Activated CD8-positive, alpha-beta T cell treated with anti-CD3 and anti-CD28 coated beads, Interleukin-2, amount 10 ng/mL, durations not matched to agents 7 days and 5 days (primary cell): ENCODE data around the gene RUBCNL. TPM values are rescaled to one million over a fixed set of nuclear protein-coding genes. Genes with fewer than 3 reads are reported as not detected.
"Not testable (repeated sequence)": the region's sequence is repeated elsewhere in the genome, so short reads cannot be mapped to it uniquely, and the experiment has no call there.

ENCODE experiments used
- ATAC-seq: fragments of 150-1000 bp; cut with Tn5 transposase; one replicate; pipeline ENCODE4 v1.10.0; 2021; ENCODE audit warnings: moderate library complexity
- CTCF ChIA-PET: fragments of 350-600 bp; sonication (Branson Sonifier 250); formaldehyde crosslinking; loops from one replicate; lab custom pipeline; 2021; ENCODE audit warnings: antibody characterized with exemption; lab: Charles Lee
- POLR2A ChIA-PET: fragments of 350-600 bp; sonication (Branson Sonifier 250); formaldehyde crosslinking; loops from one replicate; lab custom pipeline; 2021; ENCODE audit warnings: antibody characterized with exemption; lab: Charles Lee
- DNase-seq: peaks from one replicate; pipeline ENCODE4 v3.0.0-alpha.2; 2020
- H3K27ac Mint-ChIP-seq: one replicate; pipeline ENCODE4 v1.8.0; 2021; ENCODE audit warnings: mild to moderate bottlenecking, mixed read lengths
- H3K27me3 Mint-ChIP-seq: one replicate; pipeline ENCODE4 v1.8.0; 2021; ENCODE audit warnings: low read depth, mixed read lengths
- H3K36me3 Mint-ChIP-seq: one replicate; pipeline ENCODE4 v1.8.0; 2021; ENCODE audit warnings: low read depth, mixed read lengths
- H3K4me1 Mint-ChIP-seq: one replicate; pipeline ENCODE4 v1.8.0; 2021; ENCODE audit warnings: low read depth, mixed read lengths
- H3K4me3 Mint-ChIP-seq: one replicate; pipeline ENCODE4 v1.8.0; 2021; ENCODE audit warnings: mild to moderate bottlenecking, mixed read lengths
- H3K9me3 Mint-ChIP-seq: one replicate; pipeline ENCODE4 v1.8.0; 2022; ENCODE audit warnings: mixed read lengths; ENCODE audit not compliant: insufficient read depth
- total RNA-seq, 2 experiments: library from RNA; stranded (reverse); gene quantifications; one replicate each; pipeline ENCODE4 v1.2.3, GENCODE V29; 2021

RUBCNL gene
- under 1 TPM in 1 of 2 experiments, not detected in 1; 0.21 TPM for total RNA-seq

- no peak within 1 kb of the TSS for H3K27ac Mint-ChIP-seq
- ChIA-PET CTCF (interaction anchor here (0.8 to 1.4 kb wide), 2 partner anchors 16 to 66 kb away, joined by 3 to 4 read pairs; no protein-coding TSS in a partner anchor), POLR2A (no interaction called here)
- no peaks in the 10 kb centered on the region for H3K36me3 Mint-ChIP-seq
- peak within 1 kb of the TSS; percentile 61 for H3K4me3 Mint-ChIP-seq
- ATAC-seq: peak; percentile 75
- H3K4me1 Mint-ChIP-seq: peaks cover 26% of the 10 kb centered on the region
- H3K27me3 Mint-ChIP-seq: peaks cover 40% of the 10 kb centered on the region
- H3K9me3 Mint-ChIP-seq: no peaks in the 10 kb centered on the region
- DNase-seq: peak; percentile 28
These were observed at the start of gene RUBCNL for GRCh38 chr13:46387064-46387851. TSS of gene RUBCNL (minus strand) at chr13:46387252. CDS start at chr13:46372475, 14,777 bp downstream.

GRCh38 chr13:46429558-46429957 is 42.5 kb upstream of the RUBCNL start:
- POLR2A ChIA-PET, H3K4me1 Mint-ChIP-seq, H3K4me3 Mint-ChIP-seq, H3K27me3 Mint-ChIP-seq, H3K9me3 Mint-ChIP-seq, H3K36me3 Mint-ChIP-seq, DNase-seq, H3K27ac Mint-ChIP-seq, ATAC-seq, CTCF ChIA-PET: not testable (repeated sequence)

DNA sequence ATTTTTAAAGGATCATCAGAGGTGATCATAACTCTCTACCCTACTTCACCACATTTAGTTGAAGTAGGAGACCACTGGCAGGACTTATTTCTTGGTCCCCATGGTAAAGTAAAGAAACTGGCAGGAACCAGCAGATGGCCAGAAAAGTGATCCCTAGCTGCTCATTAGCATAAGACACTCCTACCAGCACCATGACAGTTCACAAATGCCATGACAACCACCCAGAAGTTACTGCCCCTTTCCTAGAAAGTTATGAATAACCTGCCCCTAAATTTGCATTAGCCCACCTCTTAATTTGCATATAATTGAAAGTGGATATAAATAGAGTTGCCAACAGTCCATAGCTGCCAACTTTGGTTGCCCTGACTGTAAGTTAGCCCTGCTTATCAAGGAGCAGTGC is 18.4 kb upstream of the RUBCNL start:
- Mint-ChIP-seq H3K9me3 (no peaks in the 10 kb centered on the region), H3K27me3 (peaks cover 2% of the 10 kb centered on the region), H3K36me3 (no peaks in the 10 kb centered on the region), H3K4me3 (no peak overlapping the region), H3K4me1 (peaks cover 9% of the 10 kb centered on the region), H3K27ac (no peak overlapping the region)
- ATAC-seq: no peak
- CTCF ChIA-PET: no interaction called here
- DNase-seq: no peak
- POLR2A ChIA-PET: interaction anchor here (0.6 kb wide), 1 partner anchor 232 kb away, joined by 3 read pairs; no protein-coding TSS in a partner anchor

DNA sequence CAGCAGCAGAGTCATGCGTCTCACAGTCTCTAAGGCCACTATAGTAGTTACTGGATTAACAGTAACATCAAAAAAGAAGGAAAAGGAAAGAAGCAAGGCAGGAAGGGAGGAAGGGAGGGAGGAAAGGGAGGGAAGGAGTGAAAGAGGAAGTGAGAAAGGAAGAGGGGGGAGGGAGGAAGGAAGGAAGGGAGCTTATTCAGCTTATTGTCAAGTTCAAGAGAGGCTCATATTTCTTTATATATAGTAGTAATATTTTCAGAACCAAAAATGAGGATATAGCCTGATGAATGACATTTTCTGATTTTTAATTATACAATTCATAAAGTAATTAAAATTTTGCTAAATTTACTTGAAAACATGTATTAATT is 17.7 kb upstream of the RUBCNL start:
- Mint-ChIP-seq H3K4me3 (no peak overlapping the region), H3K4me1 (peaks cover 9% of the 10 kb centered on the region), H3K27ac (no peak overlapping the region), H3K9me3 (no peaks in the 10 kb centered on the region), H3K27me3 (no peaks in the 10 kb centered on the region), H3K36me3 (no peaks in the 10 kb centered on the region)
- POLR2A ChIA-PET: no interaction called here
- ATAC-seq (no peak), DNase-seq (no peak)
- CTCF ChIA-PET: no interaction called here

DNA sequence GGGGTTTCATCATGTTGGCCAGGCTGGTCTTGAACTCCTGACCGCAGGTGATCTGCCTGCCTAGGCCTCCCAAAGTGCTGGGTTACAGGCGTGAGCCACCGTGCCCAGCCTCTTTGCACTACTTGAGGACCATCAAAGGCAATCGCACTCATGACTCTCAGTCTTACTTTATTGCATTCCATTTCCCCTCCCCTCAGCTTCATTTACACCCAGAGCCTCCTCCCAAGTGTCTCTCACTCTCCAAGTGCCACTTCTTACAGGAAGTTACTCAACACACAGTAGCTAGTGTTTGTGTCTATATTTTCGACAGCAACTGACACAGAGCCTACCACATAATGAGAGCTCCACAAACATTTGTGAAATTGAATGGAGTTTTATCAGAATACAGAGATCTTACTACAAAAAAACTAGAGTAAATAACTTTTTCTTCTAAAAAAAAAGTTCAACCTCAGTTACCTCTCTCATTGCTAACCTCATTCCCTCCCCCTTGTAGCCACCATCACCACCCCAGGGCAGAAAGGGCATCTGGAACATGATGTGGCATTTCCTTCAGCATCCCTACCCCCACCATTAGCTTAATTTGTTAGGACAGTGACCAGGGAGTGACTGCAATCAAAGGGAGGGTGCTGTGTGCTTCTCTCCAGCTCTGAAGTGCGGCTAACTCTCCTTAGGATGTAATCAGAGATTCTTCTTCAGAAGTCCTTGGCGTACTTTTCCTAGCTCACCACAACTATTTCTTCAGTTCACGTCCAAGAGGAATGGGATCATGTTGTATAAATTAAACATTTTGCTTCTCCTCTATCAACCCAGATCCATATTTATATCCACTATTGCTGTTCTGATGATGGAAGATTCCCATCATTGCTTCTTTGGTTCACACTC is 17.0 kb upstream of the RUBCNL start:
- Mint-ChIP-seq H3K36me3 (no peaks in the 10 kb centered on the region), H3K27ac (no peak overlapping the region), H3K9me3 (no peaks in the 10 kb centered on the region), H3K4me3 (no peak overlapping the region), H3K4me1 (peaks cover 9% of the 10 kb centered on the region), H3K27me3 (no peaks in the 10 kb centered on the region)
- no peak for ATAC-seq
- no peak for DNase-seq
- ChIA-PET CTCF (no interaction called here), POLR2A (no interaction called here)

DNA sequence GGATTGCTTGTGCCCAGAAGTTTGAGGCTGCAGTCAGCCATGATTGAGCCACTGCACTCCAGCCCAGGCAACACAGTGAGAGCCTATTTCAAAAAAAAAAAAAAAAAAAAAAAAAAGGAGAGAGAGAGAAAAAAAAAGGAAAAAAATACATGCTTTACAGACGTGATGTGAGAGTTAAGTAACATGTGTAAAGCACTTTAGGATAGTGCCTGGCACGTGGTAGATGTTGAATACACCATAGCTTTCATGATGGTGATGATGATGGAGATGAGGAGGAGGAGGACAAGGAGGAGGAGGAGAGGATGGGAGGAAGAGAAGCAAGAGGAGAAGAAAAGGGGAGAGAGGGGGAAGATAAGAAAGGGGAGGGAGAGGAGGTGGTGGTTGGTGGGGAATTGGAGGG is 15.1 kb upstream of the RUBCNL start:
- no peak overlapping the region for H3K4me3 Mint-ChIP-seq
- no peaks in the 10 kb centered on the region for H3K27me3 Mint-ChIP-seq
- H3K9me3 Mint-ChIP-seq: no peaks in the 10 kb centered on the region
- ChIA-PET CTCF (no interaction called here), POLR2A (no interaction called here)
- no peak overlapping the region for H3K27ac Mint-ChIP-seq
- ATAC-seq (no peak), DNase-seq (no peak)
- peaks cover 9% of the 10 kb centered on the region for H3K4me1 Mint-ChIP-seq
- no peaks in the 10 kb centered on the region for H3K36me3 Mint-ChIP-seq

DNA sequence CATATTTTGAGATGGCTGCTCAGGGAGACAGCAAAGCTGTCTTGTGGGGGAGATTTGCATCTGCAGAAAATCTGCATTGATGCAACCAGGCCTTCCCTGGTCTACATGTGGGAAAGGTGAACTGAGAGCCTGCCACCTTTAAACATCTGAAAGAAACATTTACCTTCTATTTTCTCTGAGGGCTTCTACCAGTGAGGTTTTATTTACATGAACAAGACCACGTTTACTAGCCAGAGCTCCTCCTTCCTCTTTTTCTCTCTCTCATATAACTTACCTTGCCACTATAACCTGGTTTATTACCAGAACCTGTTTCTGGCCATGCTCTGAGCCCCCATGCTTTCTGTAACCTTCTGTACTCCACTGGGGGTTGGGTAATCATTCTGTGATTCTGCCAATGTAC is 14.4 kb upstream of the RUBCNL start:
- H3K36me3 Mint-ChIP-seq: no peaks in the 10 kb centered on the region
- no peaks in the 10 kb centered on the region for H3K27me3 Mint-ChIP-seq
- ATAC-seq: no peak
- peaks cover 9% of the 10 kb centered on the region for H3K4me1 Mint-ChIP-seq
- H3K27ac Mint-ChIP-seq: no peak overlapping the region
- no peak overlapping the region for H3K4me3 Mint-ChIP-seq
- ChIA-PET CTCF (no interaction called here), POLR2A (no interaction called here)
- DNase-seq: no peak
- H3K9me3 Mint-ChIP-seq: no peaks in the 10 kb centered on the region

DNA sequence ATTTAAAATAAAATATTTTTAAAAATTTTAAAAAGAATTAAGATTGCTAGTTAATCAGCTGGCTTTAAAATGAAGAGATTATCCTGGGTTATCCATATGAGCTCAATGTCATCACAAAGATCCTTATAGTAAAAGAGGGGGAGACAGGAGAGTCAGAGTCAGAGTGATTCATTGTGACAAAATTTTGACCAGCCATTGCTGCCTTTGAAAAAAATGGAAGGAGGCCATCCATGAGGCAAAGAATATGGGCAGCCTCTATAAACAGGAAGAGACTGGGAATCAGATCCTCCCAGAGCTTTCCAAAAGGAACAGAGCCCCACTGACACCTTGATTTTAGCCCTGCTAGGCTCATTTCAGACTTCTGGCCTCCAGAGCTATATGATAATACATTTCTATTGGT is 9.3 kb upstream of the RUBCNL start:
- ChIA-PET CTCF (no interaction called here), POLR2A (no interaction called here)
- Mint-ChIP-seq H3K27me3 (no peaks in the 10 kb centered on the region), H3K27ac (no peak overlapping the region), H3K9me3 (no peaks in the 10 kb centered on the region), H3K4me3 (no peak overlapping the region), H3K36me3 (no peaks in the 10 kb centered on the region), H3K4me1 (peaks cover 4% of the 10 kb centered on the region)
- ATAC-seq (no peak), DNase-seq (no peak)

DNA sequence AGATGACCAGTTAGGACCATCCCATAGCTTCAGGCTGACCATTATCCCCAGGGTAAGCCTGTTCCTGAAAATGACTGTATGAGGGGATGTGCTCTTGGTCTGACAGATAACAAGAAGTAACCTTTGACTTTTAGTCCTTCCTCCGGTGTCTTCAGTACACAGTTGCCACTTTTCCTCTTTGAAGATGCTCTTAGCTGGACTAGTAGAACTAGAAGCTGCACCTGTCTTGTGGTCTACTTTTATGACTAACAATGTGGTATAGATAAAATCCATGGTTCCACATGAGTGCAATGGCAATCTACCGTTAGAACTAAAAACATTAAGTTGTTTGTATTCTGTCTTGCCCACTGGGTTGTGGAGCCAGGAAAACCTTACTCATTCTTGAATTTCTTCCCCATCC is 5.9 kb upstream of the RUBCNL start:
- Mint-ChIP-seq H3K36me3 (no peaks in the 10 kb centered on the region), H3K27me3 (peaks cover 3% of the 10 kb centered on the region), H3K4me3 (no peak overlapping the region), H3K27ac (no peak overlapping the region), H3K9me3 (no peaks in the 10 kb centered on the region), H3K4me1 (peaks cover 19% of the 10 kb centered on the region)
- ChIA-PET POLR2A (no interaction called here), CTCF (no interaction called here)
- DNase-seq (no peak), ATAC-seq (peak; percentile 44)

DNA sequence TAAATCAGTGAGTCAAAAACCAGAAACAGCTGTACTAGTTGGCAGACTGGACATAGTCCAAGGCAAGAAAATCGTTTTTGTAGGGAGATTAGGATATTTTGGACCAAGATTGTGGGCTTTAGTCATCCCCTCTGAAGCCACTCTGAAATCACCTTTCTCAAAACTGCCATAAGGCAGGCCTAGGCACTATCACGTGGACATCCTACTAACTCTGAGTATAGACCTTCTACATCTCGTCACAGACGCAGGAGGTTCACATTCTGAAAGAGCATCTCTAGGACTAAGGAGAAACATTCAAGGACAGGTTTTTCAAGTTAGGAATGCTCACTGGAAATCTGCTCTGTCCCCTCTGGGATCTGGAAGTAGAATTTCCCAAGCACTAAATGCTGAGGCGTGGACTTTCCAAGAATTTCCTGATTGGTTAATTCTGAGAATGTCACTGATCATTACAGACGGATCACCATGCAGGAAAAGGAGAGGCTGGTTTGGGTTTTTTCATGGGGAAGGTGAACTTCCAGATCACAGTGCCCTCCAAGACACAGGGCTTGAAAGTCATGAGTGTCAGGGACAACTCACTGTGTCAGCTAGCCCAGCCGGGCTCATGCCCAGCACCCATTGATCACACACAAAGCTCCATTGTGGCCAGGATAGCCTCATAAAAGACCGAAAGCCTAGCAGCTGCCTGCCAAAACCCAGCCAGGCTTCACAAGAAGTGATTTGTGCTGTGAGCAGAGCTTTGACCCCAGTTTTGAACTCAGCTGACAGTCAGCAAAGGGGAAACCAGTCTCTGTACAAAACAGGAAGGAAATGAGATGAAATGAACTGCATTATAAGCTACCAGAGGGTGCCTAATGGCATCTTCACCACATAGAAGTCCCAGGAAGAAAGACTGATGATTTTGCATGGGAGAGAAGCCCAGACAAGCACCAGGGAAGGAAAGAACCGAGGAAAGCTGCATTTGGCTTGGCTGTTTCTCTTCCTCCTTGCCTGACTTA is 2.7 kb upstream of the RUBCNL start:
- Mint-ChIP-seq H3K4me1 (peaks cover 30% of the 10 kb centered on the region), H3K36me3 (no peaks in the 10 kb centered on the region), H3K27me3 (peaks cover 31% of the 10 kb centered on the region), H3K9me3 (no peaks in the 10 kb centered on the region), H3K4me3 (no peak overlapping the region), H3K27ac (peak overlapping the region; percentile 3)
- ChIA-PET POLR2A (interaction anchor here (0.6 kb wide), 1 partner anchor 56 kb away, joined by 4 read pairs; no protein-coding TSS in a partner anchor), CTCF (interaction anchor here (1.2 kb wide), 1 partner anchor 11 kb away, joined by 3 read pairs; no protein-coding TSS in a partner anchor)
- DNase-seq: peak; percentile 38
- peak; percentile 53 for ATAC-seq

GRCh38 chr13:46388846-46389245 is 1.8 kb upstream of the RUBCNL start:
- DNase-seq (no peak), ATAC-seq (no peak)
- POLR2A ChIA-PET: interaction anchor here (0.6 kb wide), 1 partner anchor 55 kb away, joined by 4 read pairs; no protein-coding TSS in a partner anchor
- Mint-ChIP-seq H3K36me3 (no peaks in the 10 kb centered on the region), H3K9me3 (no peaks in the 10 kb centered on the region), H3K27me3 (peaks cover 34% of the 10 kb centered on the region), H3K27ac (no peak overlapping the region), H3K4me1 (peaks cover 30% of the 10 kb centered on the region), H3K4me3 (no peak overlapping the region)
- CTCF ChIA-PET: no interaction called here
